NCI-H748 treated with DMSO at 0.1 percent for 48 hours (cell line): Measurements from ENCODE around the gene OTUD6A.
A peak's percentile ranks its signal among the peaks of the same experiment; 100 is the strongest.

ENCODE experiments used
- DNase-seq: peaks from one replicate; lab custom pipeline; 2025; lab: John Stamatoyannopoulos, UW

OTUD6A gene

GRCh38 chrX:70062076-70062475, at the start of gene OTUD6A:
OTUD6A (plus strand) TSS chrX:70062457; CDS start chrX:70062525, 68 bp downstream.
- DNase-seq, result no peak

GRCh38 chrX:70012756-70013155, 49.5 kb upstream of the OTUD6A start:
- no peak for DNase-seq

GRCh38 chrX:70013466-70014381, 48.5 kb upstream of the OTUD6A start:
- no peak for DNase-seq

GRCh38 chrX:70016513-70016912, 45.7 kb upstream of the OTUD6A start:
- no peak for DNase-seq

GRCh38 chrX:70022616-70023015, 39.6 kb upstream of the OTUD6A start:
- DNase-seq, result no peak

GRCh38 chrX:70025464-70025863, 36.8 kb upstream of the OTUD6A start:
- DNase-seq, result no peak

- no peak for DNase-seq
These were observed 36.0 kb upstream of the OTUD6A start for GRCh38 chrX:70026112-70026850.

GRCh38 chrX:70026851-70027200, 35.4 kb upstream of the OTUD6A start:
- no peak for DNase-seq

GRCh38 chrX:70029863-70030262, 32.4 kb upstream of the OTUD6A start:
- no peak for DNase-seq

- peak; percentile 28 for DNase-seq
These were observed 31.9 kb upstream of the OTUD6A start for GRCh38 chrX:70030301-70030767.

- DNase-seq, result no peak
These were observed 29.5 kb upstream of the OTUD6A start for GRCh38 chrX:70032792-70033191.

GRCh38 chrX:70033348-70034051, 28.8 kb upstream of the OTUD6A start:
- peak; percentile 8 for DNase-seq

- no peak for DNase-seq
These were observed 27.6 kb upstream of the OTUD6A start for GRCh38 chrX:70034646-70035045.

GRCh38 chrX:70038515-70038914, 23.7 kb upstream of the OTUD6A start:
- DNase-seq, result no peak

- DNase-seq, result no peak
These were observed 23.3 kb upstream of the OTUD6A start for GRCh38 chrX:70038951-70039350.

- DNase-seq, result no peak
These were observed 22.5 kb upstream of the OTUD6A start for GRCh38 chrX:70039758-70040157.

GRCh38 chrX:70041993-70042392, 20.3 kb upstream of the OTUD6A start:
- no peak for DNase-seq

GRCh38 chrX:70042399-70043371, 19.6 kb upstream of the OTUD6A start:
- DNase-seq, result no peak

- no peak for DNase-seq
These were observed 18.6 kb upstream of the OTUD6A start for GRCh38 chrX:70043685-70044084.

GRCh38 chrX:70044541-70045245, 17.6 kb upstream of the OTUD6A start:
- DNase-seq, result no peak

GRCh38 chrX:70046978-70047377, 15.3 kb upstream of the OTUD6A start:
- DNase-seq, result no peak
